ENCODE measurements around the gene CASP1.

- TF ChIP-seq, protein P1, sequence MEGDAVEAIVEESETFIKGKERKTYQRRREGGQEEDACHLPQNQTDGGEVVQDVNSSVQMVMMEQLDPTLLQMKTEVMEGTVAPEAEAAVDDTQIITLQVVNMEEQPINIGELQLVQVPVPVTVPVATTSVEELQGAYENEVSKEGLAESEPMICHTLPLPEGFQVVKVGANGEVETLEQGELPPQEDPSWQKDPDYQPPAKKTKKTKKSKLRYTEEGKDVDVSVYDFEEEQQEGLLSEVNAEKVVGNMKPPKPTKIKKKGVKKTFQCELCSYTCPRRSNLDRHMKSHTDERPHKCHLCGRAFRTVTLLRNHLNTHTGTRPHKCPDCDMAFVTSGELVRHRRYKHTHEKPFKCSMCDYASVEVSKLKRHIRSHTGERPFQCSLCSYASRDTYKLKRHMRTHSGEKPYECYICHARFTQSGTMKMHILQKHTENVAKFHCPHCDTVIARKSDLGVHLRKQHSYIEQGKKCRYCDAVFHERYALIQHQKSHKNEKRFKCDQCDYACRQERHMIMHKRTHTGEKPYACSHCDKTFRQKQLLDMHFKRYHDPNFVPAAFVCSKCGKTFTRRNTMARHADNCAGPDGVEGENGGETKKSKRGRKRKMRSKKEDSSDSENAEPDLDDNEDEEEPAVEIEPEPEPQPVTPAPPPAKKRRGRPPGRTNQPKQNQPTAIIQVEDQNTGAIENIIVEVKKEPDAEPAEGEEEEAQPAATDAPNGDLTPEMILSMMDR (IDR thresholded peaks at IDR 0.05 in 8 of 11, conservative IDR thresholded peaks at IDR 0.05 in 3 of 11): no peak
- TF ChIP-seq POLR2A (IDR thresholded peaks at IDR 0.05): no peak
These were observed 43.3 kb upstream of the CASP1 start for GRCh38 chr11:105078283-105078682.

Data from spleen (tissue), 7 donors.